HG03342 (cell line): ENCODE measurements around the gene ZNF23.

Experiments used
- ATAC-seq: cut with Tn5 transposase; IDR thresholded peaks from one replicate; pipeline ENCODE4 v1.9.1; 2021; ENCODE audit warnings: mild to moderate bottlenecking, moderate library complexity; ENCODE audit not compliant: unreplicated experiment

Gene ZNF23

DNA sequence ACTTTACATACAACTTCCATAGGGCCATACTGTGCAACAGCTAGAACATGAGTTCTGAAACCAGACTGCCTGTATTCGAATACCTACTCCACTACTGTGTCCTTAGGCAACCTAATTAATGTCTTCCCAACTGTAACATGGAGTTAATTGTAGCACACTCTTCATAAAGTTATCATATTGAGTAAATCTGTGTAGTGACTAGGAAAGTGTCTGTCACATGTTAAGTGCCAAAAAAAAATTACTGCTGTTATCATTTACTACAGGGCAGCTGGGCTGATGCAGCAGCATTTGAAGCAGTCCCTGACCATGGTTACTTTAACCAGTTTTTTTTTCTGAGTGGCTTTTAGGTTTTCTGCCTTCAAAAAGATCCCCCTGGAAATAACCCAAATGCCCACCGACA, 10.9 kb upstream of the ZNF23 start:
- no peak for ATAC-seq

DNA sequence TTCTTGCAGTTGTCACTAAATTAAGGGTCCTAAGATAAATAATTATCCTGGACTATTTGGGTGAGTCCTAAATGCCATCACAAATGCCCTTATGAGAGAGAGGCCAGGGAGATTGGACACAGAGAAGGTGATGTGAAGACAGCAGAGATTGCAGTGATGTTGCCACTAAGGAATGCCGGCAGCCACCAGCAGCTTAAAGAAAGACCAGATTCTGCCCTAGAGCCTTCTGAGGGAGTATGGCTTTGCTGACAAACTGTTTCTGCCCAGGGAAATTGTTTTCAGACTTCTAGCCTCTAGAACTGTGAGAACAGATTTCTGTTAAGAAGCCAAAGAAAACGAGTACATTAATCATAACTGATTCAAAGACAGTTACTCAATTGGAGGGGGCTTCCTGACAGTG, 10.0 kb upstream of the ZNF23 start:
- no peak for ATAC-seq

DNA sequence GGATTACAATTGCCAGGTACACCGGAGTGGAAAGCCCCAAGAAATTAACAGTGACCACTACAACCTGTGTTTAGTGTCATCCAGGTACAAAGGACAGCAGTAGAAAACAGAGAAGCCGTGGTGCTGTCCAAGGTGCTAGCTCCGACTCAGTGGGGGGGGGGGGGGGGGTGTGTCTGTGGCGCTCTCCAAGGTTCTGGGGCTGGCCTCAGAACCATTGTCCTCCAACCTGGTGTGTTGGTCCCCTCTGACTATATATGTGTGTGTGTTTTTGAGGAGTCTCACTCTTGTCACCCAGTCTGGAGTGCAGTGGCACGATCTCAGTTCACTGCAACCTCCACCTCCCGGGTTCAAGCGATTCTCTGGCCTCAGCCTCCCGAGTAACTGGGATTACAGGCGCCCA, 5.8 kb upstream of the ZNF23 start:
- ATAC-seq: no peak

DNA sequence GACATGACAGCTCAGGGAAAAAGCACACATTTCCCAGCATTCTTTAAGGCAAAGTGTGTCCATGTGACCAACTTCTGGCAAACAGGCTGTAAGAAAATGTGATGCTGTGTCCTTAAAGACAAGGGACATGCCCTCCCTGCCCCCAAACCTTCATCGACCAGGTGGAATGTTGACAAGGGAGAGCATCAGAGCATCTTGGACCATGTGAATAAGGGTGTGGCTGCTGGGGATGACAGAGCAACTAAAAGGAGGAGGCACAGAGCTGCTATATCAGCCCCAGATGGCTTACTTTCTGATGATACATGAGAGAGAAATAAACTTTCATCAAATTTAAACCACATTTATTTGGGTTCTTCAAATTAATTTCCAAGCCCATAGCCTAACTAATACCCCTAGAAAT, 2.2 kb upstream of the ZNF23 start:
- ATAC-seq: no peak

DNA sequence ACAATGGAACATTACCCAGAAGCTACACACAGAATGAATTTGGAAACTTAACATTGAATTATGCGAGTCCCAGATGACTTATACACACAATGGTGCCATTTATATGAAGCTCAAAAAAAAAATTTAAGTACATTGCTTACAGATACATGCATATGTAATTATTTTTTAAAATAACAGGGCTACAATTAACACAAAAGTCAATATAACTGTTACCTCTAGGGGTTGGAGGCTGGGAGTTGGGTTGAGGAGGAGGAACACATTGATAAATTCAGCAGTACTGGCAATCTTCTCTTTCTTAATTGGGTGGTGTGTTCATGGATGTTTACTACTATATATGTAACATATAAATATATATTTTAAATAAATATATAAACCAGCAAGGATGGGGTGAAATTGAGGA, 1.1 kb downstream of the ZNF23 start:
- ATAC-seq: no peak

DNA sequence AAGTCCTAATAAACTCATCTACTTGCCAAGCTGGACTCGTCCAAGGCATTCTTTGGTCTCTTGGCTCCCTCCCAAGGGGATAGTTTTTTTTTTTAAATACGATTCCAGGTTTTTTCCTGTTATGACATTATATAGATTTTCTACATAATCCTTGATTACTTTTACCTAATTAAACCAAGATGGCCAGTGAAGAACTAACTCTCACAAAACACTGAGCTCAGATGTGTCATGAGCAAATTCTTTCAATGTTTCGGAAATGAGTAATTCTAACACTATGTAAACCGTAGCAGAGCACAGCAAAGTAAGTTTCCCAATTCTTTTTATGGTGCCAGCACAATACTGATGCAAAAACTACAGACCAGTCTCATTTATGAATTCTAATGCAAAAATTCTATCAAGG, 1.8 kb downstream of the ZNF23 start:
- ATAC-seq: no peak

DNA sequence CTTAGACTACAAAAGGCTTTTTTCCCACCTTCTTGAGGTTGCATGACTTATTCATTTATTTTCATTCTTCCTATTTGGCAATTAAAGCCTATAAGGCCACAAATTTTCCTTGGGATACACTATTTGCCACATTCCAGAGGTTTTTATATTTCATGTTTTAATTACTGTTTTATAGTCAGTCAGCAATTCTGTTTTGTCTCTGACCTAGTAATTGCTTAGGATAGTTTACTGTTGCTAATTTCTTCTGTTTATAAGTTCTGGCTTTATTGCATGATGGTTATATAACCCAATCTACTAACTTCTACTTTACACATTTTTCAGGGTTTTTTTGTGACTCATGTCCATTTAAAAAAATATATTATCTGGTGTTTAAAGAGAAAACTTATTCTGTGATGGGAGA, 2.5 kb downstream of the ZNF23 start:
- ATAC-seq: no peak

DNA sequence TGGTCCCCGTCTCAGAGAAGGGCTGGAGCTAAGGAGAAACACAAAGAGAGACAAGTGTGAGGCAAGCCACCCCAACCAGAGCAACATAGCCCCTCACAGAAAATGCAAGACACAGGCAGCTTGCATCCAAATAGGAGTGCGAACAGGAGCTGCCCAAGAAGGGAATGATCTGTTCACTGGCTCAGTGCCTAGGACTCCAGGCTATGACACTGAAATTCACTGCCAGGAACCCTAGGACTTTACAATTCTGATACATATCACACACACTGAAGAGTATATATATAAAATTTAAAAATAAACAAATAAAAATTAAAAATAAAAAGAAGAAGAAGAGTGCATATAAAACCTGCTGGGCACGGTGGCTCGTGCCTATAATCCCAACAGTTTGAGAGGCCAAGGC, 5.2 kb downstream of the ZNF23 start:
- ATAC-seq: no peak

DNA sequence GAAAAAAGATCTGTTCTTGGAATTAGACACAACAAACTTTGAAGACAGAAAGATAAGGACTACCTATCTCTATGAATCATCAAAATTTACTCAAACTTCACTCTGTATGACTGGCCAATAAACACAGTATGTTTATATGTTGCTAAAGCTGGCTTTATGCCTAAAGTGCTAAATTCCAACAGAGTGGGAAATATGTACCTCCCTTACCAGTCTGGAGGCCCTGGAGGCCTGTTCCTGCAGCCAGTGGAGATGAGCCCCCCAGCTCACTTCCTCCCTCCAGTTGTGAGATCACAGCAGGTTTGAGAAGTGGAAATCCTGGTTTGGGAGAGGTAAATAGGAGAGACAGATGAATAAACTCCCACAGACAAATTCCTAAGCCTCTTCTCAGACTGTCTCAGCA, 9.0 kb downstream of the ZNF23 start:
- ATAC-seq: no peak

DNA sequence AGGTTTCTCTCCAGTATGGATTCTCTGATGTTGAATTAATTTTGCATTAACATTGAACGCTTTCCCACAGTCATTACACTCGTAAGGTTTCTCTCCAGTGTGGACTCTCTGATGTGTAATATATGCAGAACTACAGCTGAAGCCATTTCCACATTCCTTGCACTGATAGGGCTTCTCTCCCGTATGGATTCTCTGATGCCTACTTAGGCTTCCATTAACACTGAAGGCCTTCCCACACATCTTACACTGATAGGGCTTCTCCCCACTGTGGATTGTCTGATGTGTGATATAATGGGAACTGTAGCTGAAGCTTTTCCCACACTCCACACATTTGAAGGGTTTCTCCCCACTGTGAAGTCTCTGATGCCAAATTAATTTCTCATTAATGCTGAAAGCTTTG, 13.0 kb downstream of the ZNF23 start:
- no peak for ATAC-seq

DNA sequence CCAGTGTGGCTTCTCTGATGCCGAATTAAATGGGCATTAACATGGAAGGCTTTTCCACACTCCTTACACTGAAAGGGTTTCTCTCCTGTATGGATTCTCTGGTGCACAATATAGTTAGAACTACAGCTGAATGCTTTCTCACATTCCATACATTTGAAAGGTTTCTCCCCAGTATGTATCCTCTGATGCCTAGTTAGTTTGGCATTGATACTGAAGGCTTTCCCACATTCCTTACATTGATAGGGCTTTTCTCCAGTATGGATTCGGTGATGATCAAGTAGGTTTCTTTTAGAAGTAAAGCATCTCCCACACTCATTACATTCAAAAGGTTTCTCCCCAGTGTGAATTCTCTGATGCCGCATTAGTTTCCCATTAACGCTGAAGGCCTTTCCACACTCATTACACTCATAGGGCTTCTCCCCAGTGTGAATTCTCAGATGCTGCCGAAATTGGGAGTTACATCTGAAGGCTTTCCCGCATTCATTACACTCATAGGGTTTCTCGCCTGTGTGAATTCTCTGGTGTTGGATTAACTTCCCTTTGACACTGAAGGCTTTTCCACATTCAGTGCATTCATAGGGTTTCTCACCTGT, 13.7 kb downstream of the ZNF23 start:
- ATAC-seq: no peak

DNA sequence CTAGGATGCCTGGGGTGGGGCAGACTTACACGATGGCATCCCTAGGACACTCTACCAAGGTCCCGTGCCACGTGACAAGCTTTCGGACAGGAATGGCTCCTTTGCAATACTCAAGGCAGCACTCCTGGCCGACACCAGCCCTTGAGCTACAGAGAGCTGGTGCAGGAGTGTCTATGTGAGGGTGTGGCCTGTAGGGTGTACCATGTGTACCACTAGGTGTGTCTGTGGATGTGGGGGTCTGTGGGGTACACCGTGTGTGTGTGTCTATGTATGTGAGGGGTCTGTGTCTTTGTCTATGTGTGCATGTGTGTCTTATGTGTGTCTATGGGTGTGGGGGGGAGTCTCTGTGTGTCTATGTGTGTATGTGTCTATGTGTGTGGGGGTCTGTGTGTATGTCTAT, 18.3 kb downstream of the ZNF23 start:
- no peak for ATAC-seq

DNA sequence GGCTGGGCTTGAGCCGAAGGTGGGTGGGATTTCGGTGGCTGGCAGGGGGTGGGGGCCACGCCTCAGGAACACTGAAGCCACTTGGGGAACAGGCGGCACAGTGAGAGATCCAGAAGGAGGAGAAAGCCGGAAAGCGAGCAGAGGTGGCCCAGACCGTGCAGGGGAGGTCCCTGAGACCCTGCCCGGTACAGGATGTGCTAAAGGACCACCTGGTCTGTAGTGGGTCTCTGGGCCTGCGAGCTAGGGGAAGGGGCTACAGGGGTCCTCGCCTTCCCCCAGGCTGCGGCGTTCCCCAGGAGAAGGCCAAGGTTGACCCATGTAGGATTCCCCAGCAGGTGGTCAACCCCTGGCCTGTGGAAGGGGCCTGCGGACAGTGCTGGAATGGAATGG, 20.0 kb downstream of the ZNF23 start, which contains the start of gene TLE7:
TSS of gene TLE7 (minus strand) at position 4 of the 390 bp plus-strand sequence. CDS start 8,730 bp downstream, outside the sequence.
- ATAC-seq: no peak

DNA sequence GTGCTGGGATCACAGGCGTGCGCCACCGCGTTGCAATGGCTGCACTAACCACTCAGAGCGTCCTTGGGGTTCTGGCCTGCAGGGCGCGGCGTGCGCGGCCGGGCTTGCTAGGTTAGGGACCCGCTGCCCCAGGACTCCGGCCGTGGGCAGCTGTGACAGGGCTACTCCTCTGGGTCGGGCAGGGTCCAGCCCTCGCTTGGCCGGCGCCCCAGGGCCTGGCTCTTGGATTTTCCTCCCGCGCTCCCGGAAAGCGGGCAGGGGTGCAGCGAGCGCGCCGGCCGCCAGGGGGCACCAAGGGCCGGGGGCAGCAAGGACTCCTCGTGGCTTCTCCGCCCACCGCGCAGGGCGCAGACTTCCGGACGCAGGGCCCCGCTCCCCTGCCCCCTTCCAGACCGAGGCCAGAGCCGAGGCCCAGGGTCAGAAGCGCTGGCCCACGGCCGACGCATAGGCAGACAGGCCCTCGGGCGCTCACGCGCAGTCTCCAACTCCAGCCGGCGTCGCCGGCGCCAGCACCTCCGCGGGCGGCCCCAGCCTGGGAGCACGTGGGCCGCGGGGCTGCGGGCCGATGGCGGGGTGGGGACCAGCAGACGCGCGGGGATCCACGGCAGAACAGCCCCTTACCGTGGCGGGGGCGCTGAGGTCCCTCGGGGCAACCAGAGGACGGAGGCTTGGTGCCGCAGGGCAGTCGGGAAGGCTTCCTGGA, 20.5 kb downstream of the ZNF23 start:
- ATAC-seq: no peak

DNA sequence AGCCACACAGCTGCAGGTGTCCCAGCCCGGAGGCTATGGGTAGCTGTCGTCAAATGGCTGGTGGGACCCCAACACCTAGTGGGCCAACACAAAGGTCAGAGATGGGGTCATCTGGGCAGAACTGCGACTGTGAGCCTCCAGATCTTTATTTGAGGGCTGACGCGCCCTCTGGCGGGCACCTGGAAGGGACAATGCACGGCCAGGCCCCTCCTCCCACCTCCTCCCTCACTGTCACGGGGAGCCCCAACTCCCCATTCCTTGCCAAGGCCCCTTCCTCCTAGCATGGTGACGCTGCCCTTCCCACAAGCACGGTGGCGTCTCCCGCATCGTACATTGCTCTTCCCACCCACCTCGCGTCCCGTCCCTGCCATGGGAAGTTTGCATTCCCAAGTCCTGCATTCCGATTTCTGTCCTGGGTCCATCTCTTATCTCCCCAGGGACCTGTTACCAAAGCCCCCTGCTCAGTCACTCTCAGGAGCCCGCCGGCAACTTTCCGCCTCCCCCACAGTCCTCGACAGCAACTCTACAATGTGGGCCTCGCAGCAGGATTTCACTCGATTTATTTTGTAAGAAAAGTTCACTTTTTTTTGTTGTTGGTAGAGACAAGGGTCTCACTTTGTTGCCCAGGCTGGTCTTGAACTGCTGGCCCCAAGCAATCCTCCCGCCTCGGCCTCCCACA, 21.2 kb downstream of the ZNF23 start:
- ATAC-seq: no peak

DNA sequence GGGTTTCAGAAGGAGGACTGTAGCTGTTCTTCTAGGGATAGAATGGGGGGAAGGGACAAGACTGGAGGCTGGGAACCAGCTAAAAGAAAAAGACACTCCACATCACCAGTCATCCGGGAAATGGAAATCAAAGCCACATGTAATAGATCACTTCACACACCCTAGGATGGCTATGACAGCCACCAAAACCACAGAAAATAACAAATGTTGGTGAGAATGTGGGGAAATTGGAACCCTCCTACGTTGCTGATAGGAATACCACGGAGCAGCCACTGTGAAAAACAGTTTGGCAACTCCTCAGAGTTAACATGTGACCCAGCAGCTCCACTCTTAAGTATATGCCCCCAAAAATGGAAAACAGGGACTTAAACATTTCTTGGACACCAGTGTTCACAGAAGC, 22.5 kb downstream of the ZNF23 start:
- ATAC-seq: no peak

DNA sequence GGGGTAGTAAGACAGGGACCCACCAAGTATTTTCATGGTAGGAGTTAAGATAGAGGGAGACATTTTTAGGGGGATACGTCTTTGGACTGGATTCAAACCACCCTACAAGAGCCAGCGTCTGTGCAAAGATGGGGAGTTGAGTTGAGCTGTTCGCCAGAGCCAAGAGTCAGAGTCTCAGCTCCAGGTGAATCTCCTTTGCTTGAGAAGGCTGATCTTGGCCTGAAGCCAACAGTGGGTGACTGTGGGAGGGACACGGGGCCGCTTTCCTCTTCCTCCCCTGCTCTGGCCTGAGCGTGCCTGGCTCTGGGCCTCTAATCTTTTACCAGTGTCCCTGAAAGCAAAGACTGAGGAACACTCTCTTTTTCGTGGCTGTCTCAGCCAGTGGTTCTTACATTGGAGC, 25.6 kb downstream of the ZNF23 start:
- no peak for ATAC-seq

DNA sequence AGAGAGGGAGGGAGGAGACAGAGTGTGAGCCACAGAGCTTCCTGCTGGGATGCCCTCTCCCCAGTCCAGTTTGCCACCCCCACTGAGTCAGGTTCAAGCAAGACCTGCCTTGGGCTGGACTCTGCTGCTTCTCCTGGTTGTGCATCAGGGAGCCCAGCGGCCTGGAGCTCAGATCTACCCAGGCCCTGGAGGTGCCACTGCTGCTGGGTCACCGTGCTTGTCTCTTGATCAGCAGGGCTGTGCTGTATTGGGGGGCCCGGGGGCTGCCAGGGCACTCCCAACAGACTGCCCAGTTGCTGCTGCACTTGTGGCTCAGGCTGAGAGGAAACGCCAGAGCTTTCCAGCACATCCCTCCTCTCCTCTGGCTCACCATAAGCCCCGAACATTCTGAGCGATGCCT, 29.1 kb downstream of the ZNF23 start:
- ATAC-seq: no peak

DNA sequence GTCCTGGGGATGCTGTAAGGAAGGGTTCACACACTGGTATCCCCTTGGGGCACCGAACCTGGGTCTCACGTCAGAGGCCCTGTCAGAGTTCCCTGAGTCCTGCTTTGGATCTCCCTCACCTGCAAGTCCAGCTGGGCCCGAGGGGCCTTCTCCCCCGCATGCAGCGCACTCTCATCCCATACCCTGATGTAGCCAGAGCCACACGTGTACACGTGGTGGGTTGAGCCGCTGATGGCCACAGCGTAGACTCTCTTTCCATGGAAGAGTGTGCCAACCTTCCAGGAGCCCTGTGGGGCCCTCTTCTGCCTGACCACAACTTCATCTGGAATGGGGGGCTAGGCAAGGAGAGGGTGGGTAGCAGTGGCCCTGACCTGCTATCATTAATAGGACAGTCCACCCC, 30.1 kb downstream of the ZNF23 start:
- no peak for ATAC-seq

DNA sequence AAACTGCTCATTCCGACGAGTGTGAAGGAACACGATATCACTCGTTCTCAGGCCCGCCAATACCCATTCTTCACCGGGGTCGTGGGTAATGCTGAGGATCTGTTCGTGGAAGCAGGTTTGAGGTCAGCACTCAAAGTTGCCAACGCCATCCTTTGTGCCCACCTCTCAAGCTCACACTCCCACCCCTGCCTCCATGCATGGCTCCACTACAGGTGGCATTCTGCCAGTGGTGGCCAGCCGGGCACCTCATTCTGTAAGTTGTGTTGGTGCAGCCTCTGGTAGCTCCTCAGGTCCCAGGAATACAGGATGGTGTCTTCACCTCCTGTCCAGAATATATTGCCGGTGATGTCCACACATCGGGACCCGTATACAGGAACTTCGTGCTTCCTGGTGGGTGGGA, 30.9 kb downstream of the ZNF23 start:
- no peak for ATAC-seq

DNA sequence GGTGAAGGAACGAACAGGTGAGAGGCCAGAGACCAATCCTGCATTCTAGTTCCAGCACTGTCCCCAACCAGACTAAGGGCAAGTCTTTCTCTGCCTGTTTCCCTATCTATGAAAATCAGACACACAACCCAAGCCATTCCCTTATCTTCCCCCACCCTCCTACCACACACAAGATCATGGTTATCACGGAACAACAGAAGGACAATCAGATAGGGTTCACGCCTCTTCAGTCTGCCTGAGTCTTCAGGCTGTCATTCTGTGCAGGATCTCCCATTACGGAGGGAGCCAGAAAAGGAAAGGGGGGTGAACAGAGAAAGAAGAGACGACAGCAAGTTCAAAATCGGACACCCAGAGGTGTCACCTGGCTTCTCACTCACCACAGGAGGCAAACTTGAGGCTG, 31.3 kb downstream of the ZNF23 start:
- ATAC-seq: no peak

DNA sequence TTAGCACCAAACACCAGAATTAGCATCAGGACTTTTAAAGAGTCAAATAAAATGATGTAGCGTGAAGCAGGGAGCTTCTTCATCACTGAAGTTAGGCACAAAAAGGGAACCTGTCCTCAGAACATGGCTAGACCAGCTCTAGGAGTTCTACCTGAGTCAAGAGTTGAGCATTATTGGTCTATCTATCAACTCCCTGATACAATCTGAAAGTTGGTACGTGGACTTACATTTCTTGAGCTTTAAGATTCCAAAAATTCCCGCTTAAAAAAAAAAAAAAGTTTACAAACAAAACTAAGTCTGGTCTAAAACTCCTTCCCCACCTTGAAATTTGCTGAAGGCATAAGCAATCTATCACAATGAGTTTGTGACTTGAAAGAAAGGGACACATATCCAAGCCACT, 32.5 kb downstream of the ZNF23 start:
- no peak for ATAC-seq
